Pulmonary artery endothelial cell (primary cell): ENCODE results near the gene CLNK. TPM values are rescaled to one million over a fixed set of nuclear protein-coding genes. Genes with fewer than 3 reads are reported as not detected.
"Not testable (repeated sequence)": the region's sequence is repeated elsewhere in the genome, so short reads cannot be mapped to it uniquely, and the experiment has no call there.

Source experiments
- DNase-seq: peaks from one replicate; pipeline ENCODE4 v3.0.0-alpha.2; 2011; ENCODE audit warnings: low read depth, low spot score
- total RNA-seq: library from RNA; depleted of rRNA; stranded (reverse); fragments of >200 nt; gene quantifications from 2 replicates; pipeline ENCODE4 v1.2.3, GENCODE V29; 2014

The CLNK gene
- total RNA-seq, 1 donor from 2014 or later: not detected

DNA sequence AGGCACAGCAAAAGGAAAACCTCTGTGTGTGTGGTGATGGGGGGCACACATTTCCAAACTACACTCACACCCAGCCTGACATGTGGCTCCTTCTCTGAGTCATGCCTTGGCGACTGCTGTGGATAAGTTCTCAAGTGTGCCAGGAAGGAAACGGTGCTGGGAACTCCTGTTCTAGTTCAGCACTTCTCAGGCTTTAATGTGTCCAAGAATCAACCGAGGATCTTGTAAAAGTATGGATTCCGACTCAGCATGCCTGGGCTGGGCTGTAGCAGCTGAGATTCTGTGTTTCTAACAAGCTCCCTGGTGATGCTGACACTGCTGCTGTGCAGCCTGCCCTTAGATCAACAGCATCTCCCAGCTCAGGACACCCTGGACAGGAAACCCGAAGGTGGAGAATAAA is 20.2 kb downstream of the CLNK start:
- DNase-seq: peak; percentile 91

DNA sequence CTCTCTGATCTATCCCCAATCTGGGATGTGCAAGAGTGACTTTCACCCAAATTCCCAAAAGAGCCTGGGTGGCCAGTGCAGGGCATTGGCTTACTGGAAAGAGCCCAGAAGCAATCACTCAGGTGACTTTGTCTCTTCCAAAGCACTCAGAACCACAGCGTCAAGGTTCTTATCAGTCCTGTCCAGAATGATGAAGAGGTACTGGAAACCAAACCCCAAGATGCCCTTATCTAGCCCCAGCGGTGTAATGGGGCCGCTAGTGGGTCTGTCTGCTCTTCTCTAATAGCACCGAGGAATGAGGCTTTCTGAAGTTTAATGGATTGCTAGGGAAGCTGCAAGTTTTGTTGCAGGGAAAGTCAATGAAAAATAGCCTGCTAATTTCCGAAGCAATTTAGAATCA is 21.6 kb downstream of the CLNK start:
- no peak for DNase-seq

DNA sequence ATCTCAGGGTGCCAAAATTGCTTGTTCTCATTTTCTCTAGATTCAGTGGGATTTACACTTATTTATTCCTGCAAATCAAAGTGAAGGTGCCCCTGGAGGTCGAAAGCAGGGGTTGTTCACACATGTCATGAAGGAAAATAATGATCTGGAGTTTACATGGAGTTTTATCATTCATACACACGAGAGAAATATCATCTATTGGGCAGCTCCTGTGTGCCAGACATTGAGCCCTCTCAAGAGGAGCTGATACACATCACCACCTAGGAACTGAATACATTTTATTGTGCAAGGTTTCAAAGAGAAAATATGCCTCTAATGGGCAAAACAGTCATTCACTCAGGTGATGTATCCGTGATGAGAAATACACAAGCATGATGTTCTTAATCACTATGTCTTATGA is 23.5 kb downstream of the CLNK start:
- DNase-seq: no peak

DNA sequence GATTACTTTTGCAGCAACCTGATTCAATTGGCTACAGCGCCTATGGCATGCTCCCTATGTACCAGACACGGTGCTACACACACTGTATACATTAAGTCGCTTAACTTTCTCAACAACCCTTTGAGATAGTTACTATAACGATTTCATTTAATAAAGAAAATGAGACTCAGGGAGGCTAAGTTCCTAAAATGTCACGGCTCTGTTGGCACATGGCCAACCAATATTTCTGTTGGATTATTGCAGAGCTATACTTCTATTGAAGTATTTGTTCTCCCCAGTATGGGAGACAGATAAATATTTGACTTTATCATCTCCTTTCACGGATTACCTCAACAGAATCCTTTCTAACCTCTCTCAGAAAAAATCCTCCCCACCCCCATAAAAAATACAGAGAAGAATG is 25.3 kb downstream of the CLNK start:
- no peak for DNase-seq

DNA sequence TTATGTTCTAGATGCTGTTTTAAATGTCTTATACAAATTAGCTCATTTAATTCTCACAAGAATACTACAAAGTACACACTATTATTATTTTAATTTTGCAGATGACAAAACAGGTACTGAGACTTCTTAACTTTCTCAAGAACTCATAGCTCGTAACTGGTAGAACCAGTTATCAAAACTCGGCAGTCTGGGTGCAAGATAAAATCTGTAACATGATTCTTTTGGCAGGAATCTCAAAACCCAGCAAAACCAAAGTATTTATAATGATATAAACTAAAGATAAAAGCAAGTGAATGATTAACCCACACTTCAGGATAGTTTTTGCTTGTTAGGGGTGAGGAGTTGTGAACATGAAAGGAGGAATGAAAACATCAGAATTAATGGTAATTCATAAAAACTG is 27.6 kb downstream of the CLNK start:
- DNase-seq: no peak

DNA sequence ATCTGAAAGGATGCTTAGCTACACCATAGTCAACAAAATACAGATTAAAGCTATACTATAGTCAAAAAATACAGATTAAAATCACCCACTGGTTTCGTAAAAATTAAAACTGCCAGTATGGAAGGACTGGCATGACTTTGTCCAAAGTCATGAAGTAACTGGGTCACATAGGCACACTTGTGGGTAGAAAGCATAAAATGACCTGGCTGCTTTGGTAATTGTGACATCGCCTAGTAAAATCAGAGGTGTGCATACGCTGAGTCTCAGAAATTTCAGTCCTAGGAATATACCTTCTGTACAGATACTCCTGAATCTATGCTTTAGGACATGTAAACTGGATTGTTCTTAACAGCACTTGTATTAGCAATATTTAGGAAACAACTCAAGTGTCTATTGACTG is 28.1 kb downstream of the CLNK start:
- no peak for DNase-seq

DNA sequence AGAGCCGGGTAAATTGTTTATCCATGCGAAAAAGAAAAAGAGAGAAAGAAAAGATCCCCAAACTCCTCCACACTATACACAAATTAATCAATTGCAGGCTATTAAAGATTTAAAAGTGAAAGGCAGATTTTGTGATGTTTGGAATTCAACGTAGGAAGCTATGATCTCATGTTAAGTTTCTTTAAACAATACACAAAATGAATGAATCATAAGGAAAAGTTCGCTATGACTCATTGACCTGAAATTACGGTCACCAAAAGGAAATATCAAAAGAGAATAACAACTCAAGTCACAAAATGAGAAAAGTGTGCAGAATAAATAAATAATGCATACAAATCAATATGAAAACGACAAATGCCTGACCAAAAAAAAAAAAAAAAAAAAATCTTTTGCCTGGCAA is 28.6 kb downstream of the CLNK start:
- DNase-seq: peak; percentile 71

DNA sequence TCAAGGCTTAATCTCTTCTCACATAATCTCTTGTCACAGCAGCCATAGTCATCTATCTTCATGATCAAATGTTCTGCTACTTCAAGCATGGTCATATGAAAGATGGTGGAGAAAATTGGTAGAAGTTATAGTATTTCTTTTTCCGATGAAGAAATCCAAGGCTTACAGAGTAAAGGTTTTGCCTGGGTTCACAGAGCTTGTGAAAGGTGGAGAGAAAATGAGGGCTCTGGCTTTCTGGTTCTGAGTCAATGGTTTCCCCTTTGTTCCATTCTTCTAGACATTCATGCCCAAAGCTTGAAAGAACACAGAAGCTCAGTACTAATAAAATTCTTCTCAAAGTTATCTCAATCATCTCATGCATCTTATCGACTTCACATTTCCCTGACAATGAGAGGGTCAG is 36.1 kb downstream of the CLNK start:
- no peak for DNase-seq

DNA sequence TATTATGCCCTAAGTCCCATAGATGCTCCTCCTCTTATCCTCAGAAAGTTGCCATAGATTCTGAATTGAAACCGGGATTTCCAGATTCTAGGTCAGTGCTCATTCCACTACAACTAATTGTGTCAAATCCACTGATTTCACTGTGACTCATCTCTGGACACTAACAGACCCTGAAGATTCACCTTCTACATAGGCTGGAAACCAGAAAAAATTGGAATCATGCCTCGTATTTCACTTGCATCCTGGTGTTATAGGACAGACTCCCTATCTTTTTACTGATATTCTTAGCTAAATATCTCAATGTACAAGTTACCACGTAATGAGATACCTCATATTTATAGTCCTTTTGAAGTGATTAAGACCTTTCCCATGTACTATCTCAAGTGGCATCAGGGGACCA is 36.7 kb downstream of the CLNK start:
- DNase-seq: no peak

DNA sequence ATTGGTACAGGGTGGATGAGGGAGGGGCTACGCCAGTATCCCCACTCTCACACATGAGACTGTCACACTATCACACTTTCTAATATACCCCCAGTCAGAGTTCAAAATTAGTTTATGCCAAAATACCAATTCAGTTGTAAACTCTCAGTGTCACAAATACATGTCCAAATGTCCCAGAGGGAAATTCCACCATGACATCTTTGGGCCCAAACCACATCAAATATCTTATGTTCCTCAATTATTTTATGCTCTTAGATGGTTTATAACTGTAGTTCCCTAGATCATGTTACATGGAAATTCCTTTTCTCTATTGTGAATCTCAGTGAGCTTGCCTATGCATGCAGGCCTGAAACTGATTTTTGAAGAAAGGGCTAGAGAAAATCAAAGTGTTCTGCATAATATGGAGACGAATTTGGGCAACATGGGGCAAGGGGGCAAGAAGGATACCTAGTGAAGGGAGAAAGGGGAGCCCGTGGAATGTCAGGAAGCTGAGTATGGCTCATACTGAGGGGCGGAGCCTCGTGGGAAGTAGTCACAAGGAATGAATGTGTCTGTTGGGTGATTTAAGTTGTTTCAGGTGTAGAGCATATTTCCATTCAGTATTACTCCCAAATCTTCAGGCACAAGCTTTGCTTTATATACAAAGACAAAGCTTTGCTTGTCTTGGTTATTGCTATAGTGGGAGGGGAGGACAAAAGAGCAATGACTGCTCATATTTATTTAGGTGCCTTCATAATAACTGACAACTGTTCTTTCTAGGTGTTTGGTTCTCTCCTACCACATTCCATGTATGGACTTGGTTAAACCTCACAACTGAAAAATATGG is 40.8 kb downstream of the CLNK start:
- no peak for DNase-seq

DNA sequence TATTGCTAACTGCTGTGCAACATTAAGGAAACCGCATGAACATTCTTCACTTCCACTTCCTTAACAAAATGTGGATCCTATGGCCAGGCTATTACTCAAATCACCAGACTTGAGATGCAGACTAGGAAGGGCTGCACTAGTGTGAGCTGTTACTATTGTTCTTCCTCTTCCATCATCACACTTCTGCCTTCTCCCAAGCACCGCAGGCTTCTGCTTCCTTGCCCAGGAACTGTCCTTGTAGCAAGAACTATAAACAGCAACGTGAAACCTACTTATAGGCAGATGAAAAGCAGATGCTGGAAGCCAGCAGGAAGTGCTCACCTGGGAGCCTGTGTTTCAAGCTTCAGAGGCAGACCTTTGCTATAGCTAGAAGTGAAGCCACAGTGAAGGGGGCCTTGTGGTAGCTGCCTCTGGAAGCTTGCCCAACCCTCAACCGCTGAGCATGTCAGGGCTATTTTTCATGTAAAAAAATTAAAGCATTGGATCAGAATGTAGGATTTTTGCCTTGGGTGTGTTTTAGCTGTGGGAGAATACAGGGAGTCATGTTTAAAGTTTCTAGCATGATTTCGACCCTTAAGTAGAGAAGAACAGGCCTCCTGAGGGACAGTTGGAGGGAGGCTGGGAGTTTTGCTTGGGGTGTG is 43.9 kb downstream of the CLNK start:
- no peak for DNase-seq

DNA sequence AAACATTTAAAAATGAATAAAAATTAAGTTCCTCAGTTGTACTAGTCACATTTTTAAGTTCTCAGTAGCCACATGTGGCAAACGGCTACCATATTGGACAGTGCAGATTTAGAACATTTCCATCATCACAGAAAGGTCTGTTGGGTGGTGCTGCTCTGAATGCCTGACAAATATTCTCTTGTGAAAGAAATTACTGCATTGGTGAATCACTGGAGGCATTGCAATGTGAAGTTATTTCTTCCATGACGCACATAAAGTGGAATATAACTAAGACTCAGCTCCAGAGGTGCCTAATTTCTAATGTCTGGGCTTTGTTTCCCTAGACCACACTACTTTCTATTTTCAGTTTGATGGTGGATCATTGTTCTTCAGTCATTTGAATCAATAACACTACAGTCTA is 44.9 kb downstream of the CLNK start:
- no peak for DNase-seq

DNA sequence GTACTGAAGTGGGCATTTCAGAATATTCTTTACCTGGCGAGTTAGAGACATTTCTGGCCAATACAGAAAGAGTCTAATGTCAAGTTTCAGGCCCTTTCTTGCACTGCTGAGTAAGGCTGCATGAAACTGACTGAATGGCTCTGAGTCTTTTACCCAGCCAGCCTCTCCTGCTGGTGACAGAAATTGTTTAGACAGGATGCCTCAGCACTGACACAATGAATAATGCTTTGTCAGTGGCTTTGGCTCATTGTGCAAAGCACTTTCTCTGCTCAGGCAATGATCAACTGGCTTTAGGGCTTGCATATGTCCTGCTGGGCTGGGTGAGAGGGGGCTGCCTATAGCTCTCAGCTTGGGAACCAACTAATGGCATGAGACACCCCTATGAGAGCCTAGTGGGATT is 45.5 kb downstream of the CLNK start:
- no peak for DNase-seq

DNA sequence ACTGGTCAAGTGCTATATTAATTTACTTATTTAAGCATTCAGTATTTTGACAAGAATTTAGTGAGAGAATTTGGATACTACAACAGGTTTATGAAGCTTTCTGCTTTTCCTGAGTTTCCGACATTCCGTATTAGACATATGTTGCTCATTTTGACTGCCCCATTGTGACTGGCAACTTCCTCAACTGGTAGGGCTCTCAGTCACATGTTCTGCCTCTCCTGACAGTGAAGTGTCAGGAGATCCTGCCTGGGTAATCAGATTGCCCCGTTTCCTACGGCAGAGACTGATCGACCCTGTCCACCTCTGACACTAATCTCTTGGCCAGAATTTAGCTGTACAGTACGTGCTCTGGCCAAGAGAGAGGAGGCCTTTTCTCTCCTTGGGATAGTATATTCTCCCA is 49.5 kb downstream of the CLNK start:
- no peak for DNase-seq

DNA sequence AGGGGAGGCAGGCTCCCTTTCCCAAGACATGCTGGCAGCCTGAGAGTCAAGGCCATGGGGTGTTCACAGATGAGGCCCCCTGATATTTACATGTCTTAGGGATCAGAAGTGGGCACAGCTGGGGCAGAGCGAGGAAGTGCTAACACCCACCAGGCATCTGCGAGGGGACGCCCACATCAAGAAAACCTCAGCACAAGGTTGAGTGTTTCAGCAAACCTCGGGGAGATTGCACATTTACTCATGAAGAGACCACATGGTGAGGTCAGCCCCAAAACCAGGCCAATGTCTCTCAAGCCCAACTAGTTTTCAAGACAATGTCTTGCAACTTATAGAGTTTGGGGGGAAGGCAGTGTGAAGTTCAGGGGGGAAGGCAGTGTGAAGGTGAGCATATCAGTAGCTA is 55.2 kb downstream of the CLNK start:
- no peak for DNase-seq

DNA sequence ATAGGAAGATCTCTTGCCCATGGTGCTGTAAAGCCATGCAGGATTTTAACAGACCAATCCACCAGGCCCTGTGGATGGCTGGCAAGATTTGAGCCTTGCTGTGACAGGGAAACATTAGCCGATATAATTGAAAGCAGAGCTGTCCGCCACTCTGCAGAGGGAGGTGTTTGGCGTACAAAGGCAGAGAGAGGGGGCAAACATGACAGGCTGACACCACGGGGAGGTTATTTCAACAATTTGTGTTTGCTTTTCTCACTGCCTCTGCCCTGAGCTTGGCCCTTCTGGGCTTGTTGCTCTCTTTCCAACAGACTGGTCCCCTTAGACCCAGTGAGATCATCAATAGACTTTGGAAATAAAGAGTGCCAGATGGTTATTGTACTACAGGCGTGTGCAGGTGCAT is 59.4 kb downstream of the CLNK start:
- DNase-seq: no peak

DNA sequence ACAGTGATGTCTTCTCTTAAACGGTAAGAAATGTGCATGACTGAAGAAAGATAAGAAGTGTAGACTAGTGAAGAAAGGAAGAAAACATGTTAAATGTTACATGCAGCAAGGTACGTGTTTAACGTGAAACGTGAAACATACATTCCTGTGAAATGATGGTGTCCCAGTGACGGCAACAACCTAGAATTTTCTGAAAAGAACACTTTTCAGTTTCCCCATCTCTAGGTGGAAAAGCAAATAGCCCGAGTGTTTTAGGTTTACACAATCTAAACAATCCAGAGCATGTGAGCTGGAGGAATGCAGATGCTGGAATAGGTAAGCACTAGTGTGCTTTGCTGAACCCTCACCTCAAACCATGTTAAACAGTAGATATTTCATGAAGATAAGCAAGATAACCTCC is 60.7 kb downstream of the CLNK start:
- no peak for DNase-seq

DNA sequence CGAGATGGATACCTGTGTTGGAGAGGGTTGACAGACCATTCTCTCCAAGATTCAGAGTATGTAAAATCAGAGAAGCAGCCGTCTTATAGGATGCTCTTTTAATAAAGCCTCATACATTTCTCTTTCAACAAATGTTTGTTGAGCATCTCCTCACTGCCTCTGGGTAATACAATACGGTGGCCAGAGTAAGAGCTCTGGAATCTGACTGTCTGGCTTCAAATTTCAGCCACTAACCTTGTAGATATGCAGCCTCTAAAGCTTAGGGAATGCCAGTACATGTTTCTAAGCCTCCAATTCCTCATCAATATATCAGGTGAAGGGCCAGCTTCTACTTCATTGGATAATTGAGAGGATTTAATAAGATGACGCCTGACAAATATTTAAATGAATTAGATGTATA is 61.3 kb downstream of the CLNK start:
- DNase-seq: no peak

DNA sequence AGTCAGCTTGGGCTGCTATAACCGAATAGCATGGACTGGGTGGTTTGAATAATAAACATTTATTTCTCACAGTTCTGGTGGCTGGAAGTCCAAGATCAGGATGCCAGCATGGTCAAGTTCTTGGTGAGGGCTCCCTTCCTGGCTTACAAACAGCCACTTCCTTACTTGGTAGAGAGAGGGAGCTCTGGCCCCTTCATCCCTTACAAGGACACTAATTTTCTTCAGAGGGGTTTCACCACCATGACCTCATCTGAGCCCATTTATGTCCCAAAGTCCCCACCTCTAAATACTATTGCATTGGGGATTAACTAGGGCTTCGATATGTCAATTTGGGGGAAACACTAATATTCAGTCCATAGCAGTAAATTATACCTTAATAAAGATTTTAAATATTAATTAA is 61.8 kb downstream of the CLNK start:
- DNase-seq: no peak

DNA sequence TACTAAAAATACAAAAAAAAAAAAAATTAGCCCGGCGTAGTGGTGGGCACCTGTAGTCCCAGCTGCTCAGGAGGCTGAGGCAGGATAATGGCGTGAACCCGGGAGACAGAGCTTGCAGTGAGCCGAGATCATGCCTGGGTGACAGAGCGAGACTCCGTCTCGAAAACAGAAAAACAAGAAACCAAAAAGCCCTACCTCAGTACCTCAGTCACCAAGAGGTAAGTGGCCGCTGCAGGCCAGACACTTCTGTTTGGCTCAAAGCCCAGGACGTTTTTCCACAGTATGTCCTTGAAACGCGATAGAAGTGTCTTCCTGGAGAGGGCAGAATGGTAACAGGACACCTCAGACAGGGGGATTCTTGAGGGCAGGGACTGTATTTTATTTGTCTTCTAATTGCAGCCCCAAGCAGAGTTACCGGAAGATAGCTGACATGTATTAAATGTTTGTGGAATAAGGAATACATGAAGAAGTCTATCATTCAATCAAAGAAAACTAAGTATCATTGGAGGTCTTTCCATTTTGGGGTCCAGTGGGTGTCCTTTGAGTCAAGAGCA is 63.6 kb downstream of the CLNK start:
- DNase-seq: no peak

DNA sequence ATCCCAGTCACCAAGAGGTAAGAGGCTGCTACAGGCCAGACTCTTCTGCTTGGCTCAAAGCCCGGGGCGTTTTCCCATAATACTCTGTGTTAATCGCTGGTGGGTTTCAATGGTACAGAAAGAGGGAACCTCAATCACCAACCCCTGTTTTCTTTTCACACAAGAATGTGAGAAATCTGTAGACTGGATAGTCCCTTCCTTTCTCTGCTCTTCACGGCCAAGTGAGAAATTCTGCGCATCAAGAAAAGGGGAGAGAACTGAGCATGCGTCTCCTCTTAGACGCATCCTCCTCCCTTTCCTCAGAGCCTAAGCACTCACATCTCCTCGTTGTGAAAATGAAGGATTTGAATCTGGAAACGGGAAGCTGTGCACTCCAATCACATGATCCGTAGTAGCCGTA is 64.7 kb downstream of the CLNK start:
- no peak for DNase-seq

DNA sequence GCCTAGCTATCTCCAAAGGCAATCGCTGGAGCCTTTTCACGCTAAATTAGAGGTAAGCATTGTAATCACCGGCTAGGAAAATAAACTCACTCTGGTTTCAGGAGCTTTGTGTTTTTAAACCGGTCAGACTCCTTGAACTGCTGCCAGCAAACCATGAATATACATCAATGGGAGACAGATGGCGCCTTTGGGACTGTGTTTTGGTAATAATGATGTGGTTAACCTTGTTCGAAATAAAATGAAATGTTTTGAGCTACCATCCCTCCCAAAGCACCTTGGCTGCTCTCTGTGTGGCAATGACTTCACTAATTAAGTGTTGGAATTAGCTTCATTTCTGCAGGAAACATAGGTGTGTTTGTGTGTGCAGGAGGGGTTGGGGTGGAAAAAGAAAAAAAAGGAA is 65.3 kb downstream of the CLNK start:
- DNase-seq: no peak

DNA sequence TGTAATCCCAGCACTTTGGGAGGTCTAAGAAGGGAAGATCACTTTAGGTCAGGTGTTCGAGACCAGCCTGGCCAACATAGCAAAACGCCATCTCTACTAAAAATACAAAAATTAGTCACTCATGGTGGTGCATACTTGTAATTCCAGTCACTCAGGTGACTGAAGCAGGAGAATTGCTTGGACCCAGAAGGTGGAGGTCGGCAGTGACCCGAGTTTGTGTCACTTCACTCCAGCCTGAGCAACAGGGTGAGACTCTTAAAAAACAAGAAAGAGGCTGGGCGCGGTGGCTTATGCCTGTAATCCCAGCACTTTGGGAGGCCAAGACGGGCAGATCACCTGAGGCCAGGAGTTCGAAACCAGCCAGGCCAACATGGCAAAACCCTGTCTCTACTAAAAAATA is 69.6 kb downstream of the CLNK start:
- DNase-seq: not testable (repeated sequence)
